HG02642 (cell line): ENCODE data around the gene SLC35E3.
"Not testable (repeated sequence)": the region's sequence is repeated elsewhere in the genome, so short reads cannot be mapped to it uniquely, and the experiment has no call there.

Source experiments
- ATAC-seq: cut with Tn5 transposase; IDR thresholded peaks from one replicate; pipeline ENCODE4 v1.9.1; 2021; ENCODE audit warnings: mild to moderate bottlenecking; ENCODE audit not compliant: unreplicated experiment, poor library complexity

SLC35E3 gene

GRCh38 chr12:68809190-68810026, 63.4 kb downstream of the SLC35E3 start:
- ATAC-seq = no peak

GRCh38 chr12:68810027-68810389, 64.0 kb downstream of the SLC35E3 start:
- ATAC-seq = not testable (repeated sequence)

- ATAC-seq = not testable (repeated sequence)
Observed at GRCh38 chr12:68811573-68811972, 65.6 kb downstream of the SLC35E3 start.

- ATAC-seq = no peak
Observed at GRCh38 chr12:68812553-68813241, 66.7 kb downstream of the SLC35E3 start.

GRCh38 chr12:68813242-68813593, 67.2 kb downstream of the SLC35E3 start:
- no peak for ATAC-seq

- ATAC-seq = no peak
Observed at GRCh38 chr12:68814490-68815231, 68.7 kb downstream of the SLC35E3 start.

GRCh38 chr12:68815232-68815927, 69.4 kb downstream of the SLC35E3 start:
- no peak for ATAC-seq

GRCh38 chr12:68815928-68816800, 70.2 kb downstream of the SLC35E3 start:
- ATAC-seq = no peak

- ATAC-seq = not testable (repeated sequence)
Observed at GRCh38 chr12:68819481-68819880, 73.5 kb downstream of the SLC35E3 start.

GRCh38 chr12:68821357-68822188, 75.6 kb downstream of the SLC35E3 start:
- ATAC-seq = no peak

GRCh38 chr12:68823696-68824095, 77.7 kb downstream of the SLC35E3 start:
- no peak for ATAC-seq

GRCh38 chr12:68824131-68824530, 78.2 kb downstream of the SLC35E3 start:
- no peak for ATAC-seq

GRCh38 chr12:68824597-68825250, 78.7 kb downstream of the SLC35E3 start:
- no peak for ATAC-seq

- no peak for ATAC-seq
Observed at GRCh38 chr12:68825569-68826217, 79.7 kb downstream of the SLC35E3 start.

- ATAC-seq = no peak
Observed at GRCh38 chr12:68827895-68828671, 82.1 kb downstream of the SLC35E3 start.

GRCh38 chr12:68828672-68829068, 82.7 kb downstream of the SLC35E3 start:
- no peak for ATAC-seq
